ENCODE measurements around the gene CEACAM19. TPM values are rescaled to one million over a fixed set of nuclear protein-coding genes. Genes with fewer than 3 reads are reported as not detected.
A peak's percentile ranks its signal among the peaks of the same experiment; 100 is the strongest.

CEACAM19 gene
- total RNA-seq, 2 experiments from 2014 or later: 0.31 to 0.57 TPM

DNA sequence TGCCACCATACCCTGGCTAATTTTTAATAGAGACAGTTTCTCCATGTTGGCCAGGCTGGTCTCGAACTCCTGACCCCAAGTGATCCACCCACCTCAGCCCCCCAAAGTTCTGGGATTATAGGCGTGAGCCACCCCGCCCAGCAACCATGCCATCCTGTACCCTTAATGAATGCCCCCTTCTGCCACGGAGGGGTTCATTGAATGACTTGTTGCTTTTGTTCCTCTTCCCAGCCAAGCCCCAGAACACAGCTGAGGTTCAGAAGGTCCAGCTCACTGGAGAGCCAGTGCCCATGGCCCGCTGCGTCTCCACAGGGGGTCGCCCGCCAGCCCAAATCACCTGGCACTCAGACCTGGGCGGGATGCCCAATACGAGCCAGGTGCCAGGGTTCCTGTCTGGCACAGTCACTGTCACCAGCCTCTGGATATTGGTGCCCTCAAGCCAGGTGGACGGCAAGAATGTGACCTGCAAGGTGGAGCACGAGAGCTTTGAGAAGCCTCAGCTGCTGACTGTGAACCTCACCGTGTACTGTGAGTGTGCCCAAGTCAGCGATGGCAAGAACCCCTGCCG lies 21.6 kb upstream of the CEACAM19 start:
- intact Hi-C loops (cut with micrococcal nuclease): loop anchor here (5.0 to 10.0 kb wide), 2 partner anchors 43 to 195 kb away; partner anchors contain the start of gene NECTIN2

DNA sequence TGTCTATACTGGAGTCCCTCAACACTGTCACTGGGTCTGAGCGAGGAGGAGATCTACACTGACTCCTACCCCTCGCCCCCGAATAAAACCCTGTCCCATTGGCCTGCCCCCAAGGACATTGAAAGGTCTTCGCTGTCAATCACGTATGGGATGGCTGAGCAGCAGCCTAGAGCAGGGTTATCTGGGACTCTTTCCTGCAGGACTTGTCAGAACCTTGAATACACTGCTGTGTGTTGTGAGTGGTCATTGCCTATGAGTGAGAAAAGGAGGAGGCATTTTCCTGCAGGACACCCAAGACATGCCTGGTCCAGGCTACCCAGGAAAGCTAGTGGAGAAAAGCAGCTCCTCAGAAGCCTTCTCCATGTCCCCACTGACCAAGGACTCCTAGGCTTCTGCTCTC lies 17.9 kb upstream of the CEACAM19 start:
- ChIA-PET CTCF (interaction anchor here (0.7 to 2.8 kb wide), 5 partner anchors 9 to 191 kb away, joined by 3 to 8 read pairs (median 3); no protein-coding TSS in a partner anchor), POLR2A (no interaction called here)
- Mint-ChIP-seq H3K27ac (no peak overlapping the region), H3K9me3 (no peaks in the 10 kb centered on the region), H3K4me3 (no peak overlapping the region), H3K4me1 (ENCODE audit: low read depth) (peaks cover 10% of the 10 kb centered on the region), H3K27me3 (no peaks in the 10 kb centered on the region), H3K36me3 (peaks cover 7% of the 10 kb centered on the region)
- intact Hi-C loops (cut with micrococcal nuclease): loop anchor here (5.0 to 10.0 kb wide), 2 partner anchors 39 to 191 kb away; partner anchors contain the start of gene NECTIN2
- DNase-seq: no peak

More for the DNA sequence above, 21.6 kb upstream of the CEACAM19 start:
- no peak for DNase-seq
- CTCF ChIA-PET: interaction anchor here (1.8 kb wide), 1 partner anchor 74 kb away, joined by 5 read pairs; no protein-coding TSS in a partner anchor
- H3K36me3 Mint-ChIP-seq: peaks cover 2% of the 10 kb centered on the region
- peaks cover 4% of the 10 kb centered on the region for H3K4me1 Mint-ChIP-seq (ENCODE audit: low read depth)
- no peak overlapping the region for H3K27ac Mint-ChIP-seq
- H3K4me3 Mint-ChIP-seq: no peak overlapping the region
- H3K9me3 Mint-ChIP-seq: no peaks in the 10 kb centered on the region
- POLR2A ChIA-PET: no interaction called here
- peaks cover 10% of the 10 kb centered on the region for H3K27me3 Mint-ChIP-seq

DNA sequence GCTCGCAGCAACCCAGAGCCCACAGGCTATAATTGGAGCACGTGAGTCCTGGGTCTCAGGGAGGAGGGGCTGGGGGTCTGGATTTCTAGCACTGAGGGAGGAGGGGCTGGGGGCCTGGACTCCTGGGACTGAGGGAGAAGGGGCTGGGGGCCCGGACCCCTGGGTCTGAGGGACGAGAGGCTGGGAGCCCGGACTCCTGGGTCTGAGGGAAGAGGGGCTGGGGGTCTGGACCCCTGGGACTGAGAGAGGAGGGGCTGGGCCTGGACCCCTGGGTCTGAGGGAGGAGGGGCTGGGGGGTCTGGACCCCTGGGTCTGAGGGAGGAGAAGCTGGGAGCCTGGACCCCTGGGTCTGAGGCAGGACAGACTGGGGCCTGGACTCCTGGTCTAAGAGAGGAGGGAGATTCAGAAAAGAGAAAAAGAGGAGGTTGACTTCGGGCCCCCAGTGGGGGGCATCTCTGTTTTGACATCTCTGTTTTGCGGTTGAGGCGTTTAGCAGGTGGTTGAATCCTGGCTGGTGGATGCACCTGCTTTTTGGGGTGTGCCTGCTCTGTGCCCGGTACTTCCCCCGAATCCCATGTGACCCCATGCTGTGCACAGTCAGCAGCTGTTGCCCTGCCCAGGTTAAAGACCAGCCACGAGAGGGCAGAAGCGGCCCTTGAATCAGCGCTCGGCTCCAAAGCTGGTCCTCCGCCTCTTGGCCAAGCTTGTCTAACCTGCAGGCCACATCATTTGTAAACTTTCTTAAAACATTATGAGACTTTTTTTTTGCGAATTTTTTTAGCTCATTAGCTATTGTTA lies 17.1 kb upstream of the CEACAM19 start:
- Mint-ChIP-seq H3K27me3 (no peaks in the 10 kb centered on the region), H3K4me1 (ENCODE audit: low read depth) (peaks cover 10% of the 10 kb centered on the region), H3K4me3 (no peak overlapping the region), H3K36me3 (peaks cover 7% of the 10 kb centered on the region), H3K27ac (no peak overlapping the region), H3K9me3 (no peaks in the 10 kb centered on the region)
- intact Hi-C loops (cut with micrococcal nuclease): loop anchor here (1.0 to 10.0 kb wide), 4 partner anchors 38 to 191 kb away; partner anchors contain the start of gene NECTIN2
- POLR2A ChIA-PET: no interaction called here
- CTCF ChIA-PET: interaction anchor here (0.6 to 2.3 kb wide), 22 partner anchors 10 to 1444 kb away, joined by 3 to 16 read pairs (median 4); partner anchors contain the start of gene PVR
- peak; percentile 87 for DNase-seq

DNA sequence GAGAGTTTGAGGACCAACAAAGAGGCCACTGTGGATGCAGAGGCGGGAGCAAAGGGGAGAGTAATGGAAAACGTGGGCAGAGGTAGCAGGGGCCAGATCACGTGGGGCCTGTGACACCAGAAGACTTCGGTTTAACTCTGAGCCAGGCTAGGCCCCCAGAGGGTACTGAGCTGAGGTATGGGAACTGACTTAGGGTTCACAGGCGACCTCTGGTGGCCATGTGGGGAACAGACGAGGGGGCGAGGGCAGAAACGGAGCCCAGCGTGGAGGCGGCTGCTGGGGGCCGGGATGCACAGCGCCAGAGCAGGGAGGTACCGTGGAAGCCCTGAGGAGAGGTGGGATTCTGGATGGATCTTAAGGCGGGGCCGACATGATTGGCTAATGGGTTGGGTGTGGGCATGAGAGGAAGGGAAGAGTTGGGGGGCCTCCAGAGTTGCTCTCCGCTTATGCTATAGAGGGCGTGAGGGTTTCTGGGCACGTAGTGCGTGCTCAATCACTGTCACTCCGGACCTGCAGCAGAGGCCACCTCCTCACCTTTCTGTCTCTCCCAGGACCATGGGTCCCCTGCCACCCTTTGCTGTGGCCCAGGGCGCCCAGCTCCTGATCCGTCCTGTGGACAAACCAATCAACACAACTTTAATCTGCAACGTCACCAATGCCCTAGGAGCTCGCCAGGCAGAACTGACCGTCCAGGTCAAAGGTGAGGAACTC lies 13.9 kb upstream of the CEACAM19 start:
- CTCF ChIA-PET: interaction anchor here (0.6 to 2.7 kb wide), 19 partner anchors 9 to 113 kb away, joined by 3 to 31 read pairs (median 3); partner anchors contain the start of gene PVR
- no peak overlapping the region for H3K4me3 Mint-ChIP-seq
- H3K27ac Mint-ChIP-seq: no peak overlapping the region
- peaks cover 10% of the 10 kb centered on the region for H3K4me1 Mint-ChIP-seq (ENCODE audit: low read depth)
- no peaks in the 10 kb centered on the region for H3K9me3 Mint-ChIP-seq
- POLR2A ChIA-PET: no interaction called here
- H3K27me3 Mint-ChIP-seq: no peaks in the 10 kb centered on the region
- H3K36me3 Mint-ChIP-seq: peaks cover 7% of the 10 kb centered on the region
- peak; percentile 76 for DNase-seq
- intact Hi-C loops (cut with micrococcal nuclease): loop anchor here (2.0 to 10.0 kb wide), 2 partner anchors 87 to 187 kb away; partner anchors contain the start of gene NECTIN2

DNA sequence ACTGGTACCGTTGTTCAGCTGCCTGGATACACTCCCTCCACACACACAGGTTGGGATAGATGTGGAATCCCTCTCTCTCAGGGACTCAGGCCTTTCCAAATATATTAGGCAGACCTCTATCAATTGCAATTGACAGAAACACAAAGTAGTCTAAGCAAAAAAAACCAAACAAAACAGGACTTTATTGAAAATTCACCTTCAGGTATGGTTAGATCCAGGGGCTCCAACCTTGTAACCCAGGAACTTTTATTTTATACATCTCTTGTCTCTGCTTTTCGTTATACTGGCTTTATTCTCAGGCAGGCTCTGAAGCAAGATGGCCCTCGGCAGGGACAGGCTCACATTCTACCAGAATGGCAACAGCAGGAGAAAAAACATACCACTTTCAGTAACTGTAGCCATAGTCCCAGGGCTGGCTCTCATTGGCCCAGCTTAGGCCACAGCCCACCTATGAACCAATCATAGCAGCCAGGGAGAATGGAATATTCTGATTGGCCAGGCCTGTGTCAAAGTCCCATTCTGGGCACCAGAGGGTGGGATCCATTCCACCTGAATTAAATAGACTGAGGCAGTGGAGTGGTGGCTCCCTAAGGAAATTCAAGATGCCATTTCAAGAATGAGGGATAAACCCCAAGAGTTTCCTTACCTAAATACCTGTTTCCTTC lies 13.1 kb upstream of the CEACAM19 start:
- no peaks in the 10 kb centered on the region for H3K27me3 Mint-ChIP-seq
- POLR2A ChIA-PET: no interaction called here

DNA sequence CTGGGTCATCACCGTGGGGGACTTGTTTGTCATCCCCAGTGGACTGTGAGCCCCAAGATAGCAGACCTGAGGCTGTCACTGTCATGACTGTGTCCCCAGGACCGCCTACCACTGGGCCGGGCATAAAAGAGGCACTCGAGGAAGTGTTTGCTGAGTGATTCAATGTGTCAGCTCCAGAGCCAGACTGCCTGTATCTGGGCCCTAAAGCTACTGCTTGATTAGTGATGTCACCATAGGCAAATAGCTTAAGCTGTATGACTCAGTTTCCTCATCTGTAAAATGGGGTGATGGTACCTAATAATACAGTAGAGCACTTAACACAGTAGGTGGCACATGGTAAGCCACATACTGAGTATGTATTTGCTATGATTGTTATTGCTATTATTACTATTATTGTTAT lies 11.2 kb upstream of the CEACAM19 start:
- ChIA-PET CTCF (no interaction called here), POLR2A (no interaction called here)
- H3K27ac Mint-ChIP-seq: no peak overlapping the region
- H3K4me1 Mint-ChIP-seq (ENCODE audit: low read depth): peaks cover 5% of the 10 kb centered on the region
- H3K36me3 Mint-ChIP-seq: peaks cover 3% of the 10 kb centered on the region
- intact Hi-C loops (cut with micrococcal nuclease): no loop called here
- no peaks in the 10 kb centered on the region for H3K27me3 Mint-ChIP-seq
- no peak overlapping the region for H3K4me3 Mint-ChIP-seq
- no peak for DNase-seq
- H3K9me3 Mint-ChIP-seq: no peaks in the 10 kb centered on the region

More for the DNA sequence above, 13.1 kb upstream of the CEACAM19 start:
- Mint-ChIP-seq H3K9me3 (no peaks in the 10 kb centered on the region), H3K27ac (no peak overlapping the region), H3K36me3 (peaks cover 7% of the 10 kb centered on the region), H3K4me3 (no peak overlapping the region), H3K4me1 (ENCODE audit: low read depth) (peaks cover 10% of the 10 kb centered on the region)
- DNase-seq: no peak
- intact Hi-C loops (cut with micrococcal nuclease): loop anchor here (10.0 kb wide), 1 partner anchor 187 kb away; the partner anchor contains the start of gene NECTIN2
- CTCF ChIA-PET: interaction anchor here (0.6 to 2.7 kb wide), 5 partner anchors 12 to 112 kb away, joined by 3 to 31 read pairs (median 4); no protein-coding TSS in a partner anchor

DNA sequence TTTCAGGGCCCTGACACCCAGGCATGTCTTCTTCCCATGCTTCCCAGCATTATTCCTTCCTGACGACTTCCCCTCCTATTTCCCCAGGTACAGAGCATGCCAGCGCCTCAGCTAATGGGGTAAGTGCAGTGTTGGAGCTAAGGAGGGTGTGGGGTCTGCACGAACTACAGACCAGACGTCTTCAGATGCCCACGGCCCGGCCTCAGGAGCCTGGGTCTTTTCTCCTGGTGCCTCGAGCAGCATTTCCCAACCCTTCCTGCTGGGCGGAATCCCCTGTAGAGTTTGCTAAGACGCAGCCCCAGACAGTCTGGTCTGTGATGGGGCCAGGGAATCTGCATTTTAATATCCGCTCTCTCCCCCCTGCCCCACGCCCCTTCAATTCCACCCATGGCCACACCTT lies 10.1 kb upstream of the CEACAM19 start:
- Mint-ChIP-seq H3K27me3 (no peaks in the 10 kb centered on the region), H3K27ac (no peak overlapping the region), H3K36me3 (no peaks in the 10 kb centered on the region), H3K4me3 (no peak overlapping the region), H3K9me3 (no peaks in the 10 kb centered on the region), H3K4me1 (ENCODE audit: low read depth) (peaks cover 5% of the 10 kb centered on the region)
- ChIA-PET CTCF (no interaction called here), POLR2A (no interaction called here)
- no peak for DNase-seq
- intact Hi-C loops (cut with micrococcal nuclease): no loop called here

DNA sequence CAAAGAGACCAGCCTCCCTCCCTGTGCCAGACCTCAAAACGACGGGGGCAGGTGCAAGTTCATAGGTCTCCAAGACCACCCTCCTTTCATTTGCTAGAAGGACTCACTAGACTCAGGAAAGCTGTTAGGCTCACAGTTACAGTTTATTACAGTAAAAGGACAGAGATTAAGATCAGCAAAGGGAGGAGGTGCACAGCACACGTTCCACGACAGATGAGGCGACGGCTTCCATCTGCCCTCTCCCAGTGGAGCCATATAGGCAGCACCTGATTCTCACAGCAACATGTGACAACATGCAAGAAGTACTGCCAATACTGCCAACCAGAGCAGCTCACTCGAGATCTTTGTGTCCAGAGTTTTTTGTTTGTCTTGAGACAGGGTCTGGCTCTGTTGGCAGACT lies 9.4 kb upstream of the CEACAM19 start:
- Mint-ChIP-seq H3K27ac (no peak overlapping the region), H3K27me3 (no peaks in the 10 kb centered on the region), H3K4me1 (ENCODE audit: low read depth) (peaks cover 5% of the 10 kb centered on the region), H3K9me3 (no peaks in the 10 kb centered on the region), H3K4me3 (no peak overlapping the region), H3K36me3 (no peaks in the 10 kb centered on the region)
- no peak for DNase-seq
- POLR2A ChIA-PET: no interaction called here
- intact Hi-C loops (cut with micrococcal nuclease): no loop called here
- CTCF ChIA-PET: interaction anchor here (0.8 kb wide), 1 partner anchor 9 kb away, joined by 3 read pairs; no protein-coding TSS in a partner anchor

DNA sequence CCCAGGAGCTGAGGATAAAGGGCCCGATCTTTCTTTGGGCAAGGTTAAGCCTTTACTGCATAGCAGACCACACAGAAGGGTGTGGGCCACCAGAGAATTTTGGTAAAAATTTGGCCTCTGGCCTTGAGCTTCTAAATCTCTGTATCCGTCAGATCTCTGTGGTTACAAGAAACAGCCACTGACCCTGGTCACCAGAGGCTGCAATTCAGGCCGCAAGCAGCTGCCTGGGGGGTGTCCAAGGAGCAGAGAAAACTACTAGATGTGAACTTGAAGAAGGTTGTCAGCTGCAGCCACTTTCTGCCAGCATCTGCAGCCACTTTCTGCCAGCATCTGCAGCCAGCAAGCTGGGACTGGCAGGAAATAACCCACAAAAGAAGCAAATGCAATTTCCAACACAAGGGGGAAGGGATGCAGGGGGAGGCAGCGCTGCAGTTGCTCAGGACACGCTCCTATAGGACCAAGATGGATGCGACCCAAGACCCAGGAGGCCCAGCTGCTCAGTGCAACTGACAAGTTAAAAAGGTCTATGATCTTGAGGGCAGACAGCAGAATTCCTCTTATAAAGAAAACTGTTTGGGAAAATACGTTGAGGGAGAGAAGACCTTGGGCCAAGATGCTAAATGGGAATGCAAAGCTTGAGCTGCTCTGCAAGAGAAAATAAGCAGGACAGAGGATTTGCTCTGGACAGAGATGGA lies 8.4 kb upstream of the CEACAM19 start:
- H3K27ac Mint-ChIP-seq: no peak overlapping the region
- CTCF ChIA-PET: interaction anchor here (0.7 to 1.9 kb wide), 2 partner anchors 8 to 92 kb away, joined by 4 to 8 read pairs; no protein-coding TSS in a partner anchor
- H3K36me3 Mint-ChIP-seq: no peaks in the 10 kb centered on the region
- H3K27me3 Mint-ChIP-seq: no peaks in the 10 kb centered on the region
- no peaks in the 10 kb centered on the region for H3K9me3 Mint-ChIP-seq
- POLR2A ChIA-PET: no interaction called here
- intact Hi-C loops (cut with micrococcal nuclease): no loop called here
- no peak overlapping the region for H3K4me3 Mint-ChIP-seq
- DNase-seq: no peak
- H3K4me1 Mint-ChIP-seq (ENCODE audit: low read depth): no peaks in the 10 kb centered on the region

DNA sequence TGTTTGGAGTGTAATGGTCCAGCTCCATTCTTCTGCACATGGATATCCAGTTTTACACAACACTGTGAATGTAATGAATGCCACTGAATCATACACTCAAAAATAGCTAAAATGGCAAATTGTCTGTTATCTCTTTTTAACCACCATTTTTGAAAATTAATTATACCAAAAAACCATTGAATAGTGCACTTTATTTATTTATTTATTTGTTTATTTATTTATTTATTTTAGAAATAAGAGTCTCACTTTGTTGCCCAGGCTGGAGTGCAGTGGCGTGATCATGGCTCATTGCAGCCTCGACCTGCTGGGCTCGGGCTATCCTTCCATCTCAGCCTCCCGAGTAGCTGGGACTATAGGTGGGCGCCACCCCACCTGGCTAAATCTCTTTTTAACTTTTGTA lies 7.3 kb upstream of the CEACAM19 start:
- DNase-seq: no peak
- H3K4me1 Mint-ChIP-seq (ENCODE audit: low read depth): no peaks in the 10 kb centered on the region
- intact Hi-C loops (cut with micrococcal nuclease): no loop called here
- H3K27ac Mint-ChIP-seq: no peak overlapping the region
- H3K27me3 Mint-ChIP-seq: no peaks in the 10 kb centered on the region
- ChIA-PET POLR2A (no interaction called here), CTCF (interaction anchor here (1.9 kb wide), 1 partner anchor 9 kb away, joined by 8 read pairs; no protein-coding TSS in a partner anchor)
- H3K36me3 Mint-ChIP-seq: no peaks in the 10 kb centered on the region
- H3K4me3 Mint-ChIP-seq: no peak overlapping the region
- H3K9me3 Mint-ChIP-seq: no peaks in the 10 kb centered on the region

DNA sequence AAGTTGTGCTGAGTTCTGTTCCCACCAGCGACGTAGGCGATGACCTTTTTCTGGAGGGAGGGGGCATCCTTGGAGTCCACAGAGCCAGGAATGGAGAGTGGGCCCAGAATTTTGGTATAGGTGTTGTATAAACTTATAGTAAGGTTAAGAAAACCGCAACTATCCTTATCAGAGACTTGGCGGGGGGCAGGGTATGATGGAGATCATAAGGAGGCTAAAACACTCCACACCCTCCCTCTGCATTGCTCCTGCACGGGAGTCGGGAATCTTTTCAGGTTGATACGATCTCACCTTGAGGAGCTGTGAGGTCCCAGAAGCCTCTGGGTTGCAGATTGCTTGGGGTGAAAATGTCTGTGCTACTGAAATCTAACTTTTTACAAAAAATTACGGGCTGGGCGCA lies 6.3 kb upstream of the CEACAM19 start:
- intact Hi-C loops (cut with micrococcal nuclease): no loop called here
- CTCF ChIA-PET: no interaction called here

More for the DNA sequence above, 6.3 kb upstream of the CEACAM19 start:
- Mint-ChIP-seq H3K9me3 (no peaks in the 10 kb centered on the region), H3K27ac (no peak overlapping the region), H3K4me1 (ENCODE audit: low read depth) (no peaks in the 10 kb centered on the region), H3K36me3 (no peaks in the 10 kb centered on the region), H3K4me3 (no peak overlapping the region), H3K27me3 (no peaks in the 10 kb centered on the region)
- POLR2A ChIA-PET: no interaction called here
- DNase-seq: no peak
